GM10248 (cell line): ENCODE measurements around the gene RAB27B.

Source experiments
- CTCF ChIA-PET: fragments of 300-600 bp; sonication (Branson Sonifier 250); formaldehyde crosslinking; extraction: SDS; loops from one replicate; lab custom pipeline; 2021; ENCODE audit warnings: antibody characterized with exemption; lab: Yijun Ruan, JAX
- POLR2A ChIA-PET: fragments of 350-650 bp; sonication (Branson Sonifier 250); formaldehyde crosslinking; extraction: SDS; loops from one replicate; lab custom pipeline; 2020; ENCODE audit warnings: antibody characterized with exemption; lab: Yijun Ruan, JAX
- DNase-seq: peaks from one replicate; pipeline ENCODE4 v3.0.0; 2012; ENCODE audit errors: extremely low spot score
- TF ChIP-seq, protein P1 (sequence below): IDR thresholded peaks from 2 replicates; pipeline ENCODE4 v1.5.1; 2012; ENCODE audit warnings: mild to moderate bottlenecking, low read depth; ENCODE audit errors: extremely low read depth, missing control alignments, control extremely low read depth

Gene RAB27B

DNA sequence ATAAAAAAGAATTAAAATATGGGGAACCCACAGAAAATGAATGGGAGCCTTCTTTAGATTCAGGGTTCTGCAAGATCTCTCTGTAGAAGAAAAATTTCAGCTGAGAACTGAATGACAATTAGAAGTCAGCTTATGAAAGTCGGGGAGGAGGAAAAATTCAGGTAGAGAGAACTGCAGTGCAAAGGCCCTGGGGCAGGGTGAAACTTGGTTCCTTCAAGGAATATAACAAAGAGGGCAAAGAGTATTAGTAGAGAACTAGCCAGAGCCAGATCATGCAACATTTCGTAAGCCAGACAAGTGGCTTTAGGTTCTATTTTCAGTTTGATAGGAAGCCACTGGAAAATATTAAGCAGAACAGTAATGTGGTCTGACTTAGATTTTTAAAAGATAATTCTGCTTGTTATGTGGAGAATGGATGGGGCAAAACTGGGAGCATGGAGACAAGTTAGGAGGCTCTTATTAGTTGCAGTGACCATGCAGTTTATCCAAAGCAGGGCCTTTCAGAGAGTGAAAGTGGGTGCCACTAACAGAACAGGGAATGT lies 27.9 kb downstream of the RAB27B start:
- TF ChIP-seq, protein P1, sequence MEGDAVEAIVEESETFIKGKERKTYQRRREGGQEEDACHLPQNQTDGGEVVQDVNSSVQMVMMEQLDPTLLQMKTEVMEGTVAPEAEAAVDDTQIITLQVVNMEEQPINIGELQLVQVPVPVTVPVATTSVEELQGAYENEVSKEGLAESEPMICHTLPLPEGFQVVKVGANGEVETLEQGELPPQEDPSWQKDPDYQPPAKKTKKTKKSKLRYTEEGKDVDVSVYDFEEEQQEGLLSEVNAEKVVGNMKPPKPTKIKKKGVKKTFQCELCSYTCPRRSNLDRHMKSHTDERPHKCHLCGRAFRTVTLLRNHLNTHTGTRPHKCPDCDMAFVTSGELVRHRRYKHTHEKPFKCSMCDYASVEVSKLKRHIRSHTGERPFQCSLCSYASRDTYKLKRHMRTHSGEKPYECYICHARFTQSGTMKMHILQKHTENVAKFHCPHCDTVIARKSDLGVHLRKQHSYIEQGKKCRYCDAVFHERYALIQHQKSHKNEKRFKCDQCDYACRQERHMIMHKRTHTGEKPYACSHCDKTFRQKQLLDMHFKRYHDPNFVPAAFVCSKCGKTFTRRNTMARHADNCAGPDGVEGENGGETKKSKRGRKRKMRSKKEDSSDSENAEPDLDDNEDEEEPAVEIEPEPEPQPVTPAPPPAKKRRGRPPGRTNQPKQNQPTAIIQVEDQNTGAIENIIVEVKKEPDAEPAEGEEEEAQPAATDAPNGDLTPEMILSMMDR: no peak
- POLR2A ChIA-PET: no interaction called here
- no peak for DNase-seq
- CTCF ChIA-PET: interaction anchor here (1.1 to 1.6 kb wide), 3 partner anchors 8 to 26 kb away, joined by 3 read pairs; no protein-coding TSS in a partner anchor

DNA sequence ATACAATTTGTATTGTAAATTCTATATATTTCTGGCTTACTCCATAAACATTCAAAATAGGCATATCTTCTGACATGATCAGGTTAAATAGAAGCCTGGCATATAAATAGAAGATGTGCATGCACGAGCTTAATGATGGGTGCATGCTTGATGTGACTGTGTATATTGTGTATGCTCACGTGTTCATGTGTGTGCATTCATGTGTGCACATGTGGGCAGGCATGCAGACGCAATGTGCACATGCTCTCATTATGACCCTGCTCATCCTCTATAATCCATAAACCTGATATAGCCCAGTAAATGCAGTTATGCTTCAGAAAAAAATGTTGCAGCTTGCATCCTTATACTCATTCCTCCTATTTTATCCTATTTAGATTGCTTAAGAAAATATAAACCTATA lies 29.2 kb downstream of the RAB27B start:
- TF ChIP-seq, protein P1: no peak
- POLR2A ChIA-PET: no interaction called here
- CTCF ChIA-PET: no interaction called here
- no peak for DNase-seq

DNA sequence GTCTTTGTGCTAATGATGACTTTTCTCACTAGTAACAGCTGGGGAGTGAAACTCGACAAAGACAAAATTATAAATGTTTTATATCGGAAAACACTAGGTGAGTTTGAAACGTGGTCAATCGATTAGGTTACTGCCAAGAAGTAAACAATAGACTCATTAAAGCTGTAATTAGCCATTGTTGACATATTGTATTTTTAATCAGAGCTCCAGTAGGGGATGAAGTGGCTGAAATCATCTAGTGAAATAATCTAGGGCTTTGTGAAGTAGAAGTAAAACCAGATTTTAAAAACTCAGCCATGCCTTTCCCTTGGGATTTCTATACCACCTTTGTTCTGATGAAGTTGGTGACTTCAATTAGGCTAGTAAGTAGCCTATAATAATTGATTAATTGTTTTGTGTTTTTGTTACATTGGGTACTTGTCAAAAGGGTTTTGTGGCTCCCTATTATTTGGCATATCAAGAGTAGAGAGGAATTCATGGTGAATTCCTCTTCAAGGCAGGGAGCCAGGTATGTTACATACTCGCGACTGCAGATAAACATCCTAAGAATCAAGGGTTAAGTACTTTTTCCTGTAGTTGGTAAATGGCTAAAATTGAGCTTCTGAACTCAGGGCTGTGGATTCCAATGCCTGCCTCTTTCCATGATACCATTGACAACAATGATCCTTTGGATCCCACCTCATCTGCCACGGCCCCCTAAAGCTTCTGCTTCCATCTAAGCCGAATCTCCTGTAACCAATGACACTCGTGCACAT lies 31.6 kb downstream of the RAB27B start:
- TF ChIP-seq, protein P1: no peak
- ChIA-PET POLR2A (no interaction called here), CTCF (interaction anchor here (1.1 kb wide), 1 partner anchor 25 kb away, joined by 4 read pairs; no protein-coding TSS in a partner anchor)
- no peak for DNase-seq

DNA sequence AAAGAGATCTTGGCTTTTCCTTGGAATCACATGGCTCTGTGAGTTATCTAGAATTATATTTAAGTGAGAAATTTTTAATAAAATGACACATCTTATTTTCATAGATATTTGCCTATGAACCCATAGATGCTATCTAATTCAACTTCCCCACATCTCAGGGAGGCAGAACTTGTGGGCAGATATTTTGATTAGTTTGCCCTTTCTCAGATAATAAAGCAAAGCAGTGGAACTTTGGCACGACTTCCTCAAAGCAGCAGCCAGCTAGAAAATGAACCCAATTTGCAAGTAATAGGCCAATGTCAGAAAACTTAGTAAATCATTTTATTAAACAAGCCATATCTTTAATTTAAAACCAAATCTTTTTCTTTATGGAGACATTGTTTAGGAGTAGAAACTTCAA lies 32.7 kb downstream of the RAB27B start:
- CTCF ChIA-PET: no interaction called here
- DNase-seq: no peak
- TF ChIP-seq, protein P1: no peak
- POLR2A ChIA-PET: no interaction called here

DNA sequence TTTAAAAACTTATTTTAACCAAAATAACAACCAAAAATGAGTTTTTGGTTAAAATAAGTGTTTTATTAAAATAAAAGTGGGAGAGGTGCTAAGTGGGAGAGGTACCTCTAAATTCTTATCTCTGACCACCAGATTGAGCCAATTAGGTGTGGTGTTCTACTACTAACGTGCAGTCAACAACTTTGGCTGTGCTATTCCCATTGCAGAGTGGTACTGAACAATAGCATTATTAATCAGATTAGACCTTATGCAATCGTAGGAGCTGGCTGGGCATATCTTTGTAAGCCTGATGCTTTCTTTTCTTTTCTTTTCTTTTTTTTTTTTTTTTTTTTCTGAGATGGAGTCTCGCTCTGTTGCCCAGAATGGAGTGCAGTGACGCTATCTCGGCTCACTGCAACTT lies 38.9 kb downstream of the RAB27B start:
- POLR2A ChIA-PET: no interaction called here
- CTCF ChIA-PET: no interaction called here
- no peak for DNase-seq
- TF ChIP-seq, protein P1: no peak

DNA sequence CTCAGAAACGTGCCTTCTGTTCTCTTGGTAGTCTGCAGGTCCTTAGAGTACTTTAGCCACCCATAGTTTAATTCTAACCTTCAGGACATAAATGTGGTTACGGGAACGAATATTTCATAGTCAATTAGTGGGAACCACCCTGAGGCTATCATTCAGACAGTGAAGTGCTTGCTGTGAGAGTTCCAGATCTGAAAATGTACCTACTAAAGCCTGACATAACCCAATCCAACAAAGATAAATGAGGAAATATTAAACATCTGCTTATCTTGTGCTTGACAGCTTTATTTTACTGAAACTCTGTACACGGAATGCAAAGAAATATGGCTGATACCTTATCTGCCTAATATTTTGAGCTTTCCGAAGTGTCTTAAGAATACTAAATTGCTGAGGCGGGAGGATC lies 43.0 kb downstream of the RAB27B start:
- DNase-seq: no peak
- TF ChIP-seq, protein P1: no peak
- ChIA-PET POLR2A (no interaction called here), CTCF (no interaction called here)
